WTC11 (cell line): Measurements from ENCODE around the gene MARCHF10. TPM values are rescaled to one million over a fixed set of nuclear protein-coding genes. Genes with fewer than 3 reads are reported as not detected.

Experiments used
- ATAC-seq: fragments of 200-7000 bp; cut with Tn5 transposase; 2 replicates; pipeline ENCODE4 v1.10.0; 2021; ENCODE audit warnings: mild to moderate bottlenecking, moderate library complexity
- CTCF ChIA-PET: fragments of 300-600 bp; sonication (Branson Sonifier 250); formaldehyde crosslinking; loops from one replicate; lab custom pipeline; 2021; ENCODE audit warnings: antibody characterized with exemption; lab: Charles Lee
- POLR2A ChIA-PET: fragments of 350-600 bp; sonication (Branson Sonifier 250); formaldehyde crosslinking; loops from one replicate; lab custom pipeline; 2021; ENCODE audit warnings: antibody characterized with exemption; lab: Charles Lee
- DNase-seq: peaks from one replicate; pipeline ENCODE4 v3.0.0; 2021; ENCODE audit warnings: low spot score
- H3K27ac Mint-ChIP-seq: 2 replicates; pipeline ENCODE4 v1.8.0; 2021; ENCODE audit warnings: mixed read lengths
- H3K27me3 Mint-ChIP-seq: 2 replicates; pipeline ENCODE4 v1.8.0; 2021; ENCODE audit warnings: low read depth, mild to moderate bottlenecking, moderate library complexity, mixed read lengths
- H3K36me3 Mint-ChIP-seq: 2 replicates; pipeline ENCODE4 v1.8.0; 2021; ENCODE audit warnings: mixed read lengths
- H3K4me1 Mint-ChIP-seq: 2 replicates; pipeline ENCODE4 v1.8.0; 2022; ENCODE audit warnings: mixed read lengths
- H3K4me3 Mint-ChIP-seq: 2 replicates; pipeline ENCODE4 v1.8.0; 2021; ENCODE audit warnings: mild to moderate bottlenecking, moderate library complexity, mixed read lengths
- H3K9me3 Mint-ChIP-seq: 2 replicates; pipeline ENCODE4 v1.8.0; 2021; ENCODE audit warnings: mixed read lengths
- E2F1 ChIP-seq: sonication (generic); formaldehyde crosslinking; IDR thresholded peaks from 2 replicates; pipeline ENCODE4 v1.8.0; 2022; ENCODE audit warnings: mild to moderate bottlenecking, missing genetic modification reagents
- ERG ChIP-seq: fragments of 250-450 bp; sonication (Bioruptor Pico); IDR thresholded peaks from 2 replicates; pipeline ENCODE4 v1.8.0; 2021; ENCODE audit warnings: mild to moderate bottlenecking
- FOXJ3 ChIP-seq: sonication (generic); formaldehyde crosslinking; IDR thresholded peaks from 2 replicates; pipeline ENCODE4 v1.9.0; 2021; ENCODE audit warnings: missing genetic modification reagents, mild to moderate bottlenecking, borderline replicate concordance
- GABPB1 ChIP-seq: sonication (generic); formaldehyde crosslinking; IDR thresholded peaks from 2 replicates; pipeline ENCODE4 v1.8.1; 2023; ENCODE audit warnings: mild to moderate bottlenecking, missing genetic modification reagents
- HMGXB4 ChIP-seq: sonication (generic); formaldehyde crosslinking; IDR thresholded peaks from 2 replicates; pipeline ENCODE4 v1.8.1; 2023; ENCODE audit warnings: mild to moderate bottlenecking, moderate library complexity, missing genetic modification reagents
- JUN ChIP-seq: sonication (generic); formaldehyde crosslinking; IDR thresholded peaks from 2 replicates; pipeline ENCODE4 v1.8.0; 2023; ENCODE audit warnings: mild to moderate bottlenecking, missing genetic modification reagents
- KAT7 ChIP-seq: sonication (generic); formaldehyde crosslinking; IDR thresholded peaks from 2 replicates; pipeline ENCODE4 v1.8.1; 2023; ENCODE audit warnings: missing genetic modification reagents, mild to moderate bottlenecking, borderline replicate concordance
- NFATC4 ChIP-seq: fragments of 250-450 bp; sonication (Bioruptor Pico); IDR thresholded peaks from 2 replicates; pipeline ENCODE4 v1.9.0; 2021; ENCODE audit warnings: mild to moderate bottlenecking
- NR2C2 ChIP-seq: sonication (generic); formaldehyde crosslinking; IDR thresholded peaks from 2 replicates; pipeline ENCODE4 v1.8.0; 2022; ENCODE audit warnings: mild to moderate bottlenecking, missing genetic modification reagents
- RORB ChIP-seq: fragments of 250-450 bp; sonication (Bioruptor Pico); IDR thresholded peaks from 2 replicates; pipeline ENCODE4 v1.9.0; 2021; ENCODE audit warnings: mild to moderate bottlenecking
- SMAD3 ChIP-seq: sonication (generic); formaldehyde crosslinking; IDR thresholded peaks from 2 replicates; pipeline ENCODE4 v1.8.0; 2022; ENCODE audit warnings: missing genetic modification reagents, mild to moderate bottlenecking, borderline replicate concordance
- TP53 ChIP-seq: sonication (generic); formaldehyde crosslinking; IDR thresholded peaks from 2 replicates; pipeline ENCODE4 v1.8.1; 2023; ENCODE audit warnings: mild to moderate bottlenecking, missing genetic modification reagents
- ZNF121 ChIP-seq: sonication (generic); formaldehyde crosslinking; IDR thresholded peaks from 2 replicates; pipeline ENCODE4 v1.8.0; 2023; ENCODE audit warnings: missing genetic modification reagents
- ZNF281 ChIP-seq: sonication (generic); formaldehyde crosslinking; IDR thresholded peaks from 2 replicates; pipeline ENCODE4 v1.8.0; 2023; ENCODE audit warnings: mild to moderate bottlenecking, missing genetic modification reagents
- ZNF425 ChIP-seq: fragments of 250-450 bp; sonication (Bioruptor Pico); conservative IDR thresholded peaks from 2 replicates; pipeline ENCODE4 v1.9.0; 2021; ENCODE audit warnings: mild to moderate bottlenecking
- ZSCAN18 ChIP-seq: fragments of 250-450 bp; sonication (Bioruptor Pico); IDR thresholded peaks from 2 replicates; pipeline ENCODE4 v2.1.2; 2022; ENCODE audit warnings: mild to moderate bottlenecking, moderate library complexity
- total RNA-seq: library from RNA; stranded (reverse); gene quantifications from 3 replicates; pipeline ENCODE4 v1.2.3, GENCODE V29; 2021

MARCHF10 gene
- total RNA-seq, 1 experiment from 2014 or later = 1.0 TPM

- TF ChIP-seq ERG (CRISPR knock-in tag) = no peak
Measured at GRCh38 chr17:62805234-62805633, 2.9 kb downstream of the MARCHF10 start (continued).

- no peak overlapping the region for H3K27ac Mint-ChIP-seq
- H3K4me1 Mint-ChIP-seq = peaks cover 28% of the 10 kb centered on the region
- H3K36me3 Mint-ChIP-seq = no peaks in the 10 kb centered on the region
- H3K9me3 Mint-ChIP-seq = no peaks in the 10 kb centered on the region
- no peak overlapping the region for H3K4me3 Mint-ChIP-seq
- ATAC-seq (no peak), DNase-seq (no peak)
- H3K27me3 Mint-ChIP-seq = no peaks in the 10 kb centered on the region
- CTCF ChIA-PET = no interaction called here
- POLR2A ChIA-PET = no interaction called here
- TF ChIP-seq SMAD3 (CRISPR knock-in tag) (no peak), HMGXB4 (no peak), E2F1 (CRISPR knock-in tag) (no peak), FOXJ3 (CRISPR knock-in tag) (no peak), ZNF425 (CRISPR knock-in tag) (no peak), NR2C2 (CRISPR knock-in tag) (no peak), GABPB1 (CRISPR knock-in tag) (no peak), ZNF121 (CRISPR knock-in tag) (no peak), RORB (CRISPR knock-in tag) (no peak), TP53 (no peak), JUN (no peak), ZSCAN18 (CRISPR knock-in tag) (no peak), ZNF281 (CRISPR knock-in tag) (no peak), NFATC4 (CRISPR knock-in tag) (no peak), KAT7 (CRISPR knock-in tag) (no peak)
Measured at GRCh38 chr17:62804822-62805221, 3.3 kb downstream of the MARCHF10 start.
